HEK293 (cell line): Measurements from ENCODE around the gene CHST5.
A peak's percentile ranks its signal among the peaks of the same experiment; 100 is the strongest.

ENCODE experiments used
- BCL11B ChIP-seq: fragments of 450-650 bp; formaldehyde crosslinking; IDR thresholded peaks from 2 replicates; pipeline ENCODE4 v1.5.1; 2016; ENCODE audit warnings: low read depth, missing biosample characterization, missing genetic modification characterization
- GLI4 ChIP-seq: fragments of 450-650 bp; formaldehyde crosslinking; IDR thresholded peaks from 2 replicates; pipeline ENCODE4 v1.5.1; 2016; ENCODE audit warnings: missing biosample characterization, missing genetic modification characterization
- GLIS2 ChIP-seq: fragments of 450-650 bp; formaldehyde crosslinking; IDR thresholded peaks from 2 replicates; pipeline ENCODE4 v1.5.1; 2016; ENCODE audit warnings: missing biosample characterization, missing genetic modification characterization
- KLF7 ChIP-seq: fragments of 450-650 bp; formaldehyde crosslinking; IDR thresholded peaks from 2 replicates; pipeline ENCODE4 v1.5.1; 2016; ENCODE audit warnings: missing biosample characterization, missing genetic modification characterization, borderline replicate concordance
- KLF8 ChIP-seq: fragments of 450-650 bp; formaldehyde crosslinking; IDR thresholded peaks from 2 replicates; pipeline ENCODE4 v1.5.1; 2016; ENCODE audit warnings: missing biosample characterization, missing genetic modification characterization
- PRDM10 ChIP-seq: fragments of 450-650 bp; formaldehyde crosslinking; IDR thresholded peaks from 2 replicates; pipeline ENCODE4 v1.5.1; 2016; ENCODE audit warnings: missing biosample characterization, missing genetic modification characterization
- REPIN1 ChIP-seq: fragments of 450-650 bp; formaldehyde crosslinking; IDR thresholded peaks from 2 replicates; pipeline ENCODE4 v1.5.1; 2017; ENCODE audit warnings: missing biosample characterization, missing genetic modification characterization, low read depth
- ZBTB49 ChIP-seq: fragments of 450-650 bp; formaldehyde crosslinking; IDR thresholded peaks from 2 replicates; pipeline ENCODE4 v1.5.1; 2016; ENCODE audit warnings: missing biosample characterization, missing genetic modification characterization, low read depth
- ZBTB7A ChIP-seq: fragments of 450-650 bp; formaldehyde crosslinking; IDR thresholded peaks from 2 replicates; pipeline ENCODE4 v1.5.1; 2016; ENCODE audit warnings: low read depth, missing biosample characterization, missing genetic modification characterization
- ZNF169 ChIP-seq: fragments of 450-650 bp; formaldehyde crosslinking; IDR thresholded peaks from 2 replicates; pipeline ENCODE4 v1.5.1; 2016; ENCODE audit warnings: missing biosample characterization, missing genetic modification characterization
- ZNF214 ChIP-seq: fragments of 450-650 bp; formaldehyde crosslinking; IDR thresholded peaks from 2 replicates; pipeline ENCODE4 v1.5.1; 2017; ENCODE audit warnings: missing biosample characterization, mild to moderate bottlenecking, missing genetic modification characterization, borderline replicate concordance
- ZNF24 ChIP-seq: fragments of 450-650 bp; formaldehyde crosslinking; IDR thresholded peaks from 2 replicates; pipeline ENCODE4 v1.5.1; 2016; ENCODE audit warnings: missing biosample characterization, missing genetic modification characterization
- ZNF398 ChIP-seq: fragments of 450-650 bp; formaldehyde crosslinking; IDR thresholded peaks from 2 replicates; pipeline ENCODE4 v1.5.1; 2017; ENCODE audit warnings: missing biosample characterization, missing genetic modification characterization
- ZNF610 ChIP-seq: fragments of 450-650 bp; formaldehyde crosslinking; IDR thresholded peaks from 2 replicates; pipeline ENCODE4 v1.5.1; 2016; ENCODE audit warnings: missing biosample characterization, missing genetic modification characterization, borderline replicate concordance
- ZNF768 ChIP-seq: fragments of 450-650 bp; formaldehyde crosslinking; IDR thresholded peaks from 2 replicates; pipeline ENCODE4 v1.5.1; 2018; ENCODE audit warnings: missing biosample characterization, mild to moderate bottlenecking, missing genetic modification characterization
- ZNF776 ChIP-seq: fragments of 450-650 bp; formaldehyde crosslinking; IDR thresholded peaks from 2 replicates; pipeline ENCODE4 v1.5.0; 2017; ENCODE audit warnings: missing biosample characterization, missing genetic modification characterization, borderline replicate concordance
- ZNF792 ChIP-seq: fragments of 450-650 bp; formaldehyde crosslinking; IDR thresholded peaks from 2 replicates; pipeline ENCODE4 v1.5.1; 2016; ENCODE audit warnings: missing biosample characterization, missing genetic modification characterization
- TF ChIP-seq, protein P1 (sequence below): IDR thresholded peaks from 2 replicates; pipeline ENCODE4 v1.6.1; 2011; ENCODE audit warnings: mild to moderate bottlenecking, low read depth, low read length, borderline replicate concordance
- TF ChIP-seq, protein P2 (sequence below): fragments of 450-650 bp; formaldehyde crosslinking; IDR thresholded peaks from 2 replicates; pipeline ENCODE4 v1.5.1; 2016; ENCODE audit warnings: missing biosample characterization, missing genetic modification characterization

CHST5 gene

GRCh38 chr16:75555707-75556430 is 20.0 kb upstream of the CHST5 start, which contains the start of gene TMEM231 (continued):
- TF ChIP-seq, protein P1, sequence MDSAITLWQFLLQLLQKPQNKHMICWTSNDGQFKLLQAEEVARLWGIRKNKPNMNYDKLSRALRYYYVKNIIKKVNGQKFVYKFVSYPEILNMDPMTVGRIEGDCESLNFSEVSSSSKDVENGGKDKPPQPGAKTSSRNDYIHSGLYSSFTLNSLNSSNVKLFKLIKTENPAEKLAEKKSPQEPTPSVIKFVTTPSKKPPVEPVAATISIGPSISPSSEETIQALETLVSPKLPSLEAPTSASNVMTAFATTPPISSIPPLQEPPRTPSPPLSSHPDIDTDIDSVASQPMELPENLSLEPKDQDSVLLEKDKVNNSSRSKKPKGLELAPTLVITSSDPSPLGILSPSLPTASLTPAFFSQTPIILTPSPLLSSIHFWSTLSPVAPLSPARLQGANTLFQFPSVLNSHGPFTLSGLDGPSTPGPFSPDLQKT, result no peak
- TF ChIP-seq ZBTB7A (no peak), KLF8 (tag by site-specific recombination) (no peak), ZNF24 (no peak), ZNF610 (tag by site-specific recombination) (0 out of 2 replicates have a peak, but pooled peaks have one; percentile 41), ZNF776 (tag by site-specific recombination) (no peak), ZNF768 (tag by site-specific recombination) (no peak), KLF7 (tag by site-specific recombination) (0 out of 2 replicates have a peak, but pooled peaks have one; percentile 9), ZNF214 (tag by site-specific recombination) (no peak), ZNF398 (peak; percentile 17; the same call in 1 of the 2 replicates), ZNF792 (tag by site-specific recombination) (peak; percentile 65; the same call in 1 of the 2 replicates), REPIN1 (tag by site-specific recombination) (no peak), ZBTB49 (tag by site-specific recombination) (no peak), ZNF169 (no peak), GLIS2 (peak; percentile 66), BCL11B (no peak), GLI4 (tag by site-specific recombination) (no peak), PRDM10 (tag by site-specific recombination) (peak; percentile 15; the same call in 1 of the 2 replicates)
- TF ChIP-seq, protein P2, sequence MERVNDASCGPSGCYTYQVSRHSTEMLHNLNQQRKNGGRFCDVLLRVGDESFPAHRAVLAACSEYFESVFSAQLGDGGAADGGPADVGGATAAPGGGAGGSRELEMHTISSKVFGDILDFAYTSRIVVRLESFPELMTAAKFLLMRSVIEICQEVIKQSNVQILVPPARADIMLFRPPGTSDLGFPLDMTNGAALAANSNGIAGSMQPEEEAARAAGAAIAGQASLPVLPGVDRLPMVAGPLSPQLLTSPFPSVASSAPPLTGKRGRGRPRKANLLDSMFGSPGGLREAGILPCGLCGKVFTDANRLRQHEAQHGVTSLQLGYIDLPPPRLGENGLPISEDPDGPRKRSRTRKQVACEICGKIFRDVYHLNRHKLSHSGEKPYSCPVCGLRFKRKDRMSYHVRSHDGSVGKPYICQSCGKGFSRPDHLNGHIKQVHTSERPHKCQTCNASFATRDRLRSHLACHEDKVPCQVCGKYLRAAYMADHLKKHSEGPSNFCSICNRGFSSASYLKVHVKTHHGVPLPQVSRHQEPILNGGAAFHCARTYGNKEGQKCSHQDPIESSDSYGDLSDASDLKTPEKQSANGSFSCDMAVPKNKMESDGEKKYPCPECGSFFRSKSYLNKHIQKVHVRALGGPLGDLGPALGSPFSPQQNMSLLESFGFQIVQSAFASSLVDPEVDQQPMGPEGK, result no peak
